SK-N-SH (cell line): ENCODE measurements around the gene ZBTB38. TPM values are rescaled to one million over a fixed set of nuclear protein-coding genes. Genes with fewer than 3 reads are reported as not detected.
A peak's percentile ranks its signal among the peaks of the same experiment; 100 is the strongest.

Experiments used
- CTCF ChIA-PET: fragments of 300-600, 350-600 bp; formaldehyde crosslinking; extraction: SDS; loops from one replicate; lab custom pipeline; 2021; lab: Yijun Ruan, JAX
- POLR2A ChIA-PET: fragments of 350-600 bp; sonication (Branson Sonifier 250); formaldehyde crosslinking; extraction: SDS; loops from one replicate; lab custom pipeline; 2020; ENCODE audit warnings: antibody characterized with exemption, inconsistent platforms; lab: Yijun Ruan, JAX
- DNase-seq: peaks from one replicate; pipeline ENCODE4 v3.0.0; 2012
- H2AFZ ChIP-seq: fragments of 200-600 bp; sonication (generic); 2 replicates; pipeline ENCODE4 v1.8.1; 2016; ENCODE audit warnings: antibody characterized with exemption, mild to moderate bottlenecking, low read depth
- H3F3A ChIP-seq: fragments of 200-600 bp; sonication (generic); replicated peaks from 2 replicates; pipeline ENCODE3; 2016; ENCODE audit warnings: antibody characterized with exemption, mild to moderate bottlenecking; ENCODE audit not compliant: insufficient read depth
- H3K27ac ChIP-seq, 2 experiments: fragments of 200-500 bp in 1 of 2; fragments of 200-600 bp in 1 of 2; sonication (Bioruptor generic) in 1 of 2; sonication (generic), shearing (Covaris generic) in 1 of 2; 2 replicates each; pipeline versions ENCODE4 v1.5.1 to v1.6.1; 2014 to 2016; ENCODE audit warnings: low read depth in 2 of 2, inconsistent platforms in 1 of 2, low read length in 1 of 2, mild to moderate bottlenecking in 1 of 2, mixed read lengths in 1 of 2
- H3K27me3 ChIP-seq: fragments of 200-600 bp; sonication (generic), shearing (Covaris generic); 2 replicates; pipeline ENCODE4 v1.6.1; 2016; ENCODE audit warnings: mixed run types; ENCODE audit not compliant: insufficient read depth
- H3K36me3 ChIP-seq, 2 experiments: fragments of 200-500 bp in 1 of 2; fragments of 200-600 bp in 1 of 2; sonication (Bioruptor generic) in 1 of 2; sonication (generic) in 1 of 2; replicated peaks in 1 of 2; 2 replicates each; pipeline versions ENCODE3 to v1.5.1; 2014 to 2016; ENCODE audit warnings: low read length in 1 of 2, mild to moderate bottlenecking in 1 of 2; ENCODE audit not compliant: insufficient read depth in 2 of 2, control insufficient read depth in 1 of 2
- H3K4me1 ChIP-seq, 2 experiments: fragments of 200-500 bp in 1 of 2; fragments of 200-600 bp in 1 of 2; sonication (Bioruptor generic) in 1 of 2; sonication (generic), shearing (Covaris generic) in 1 of 2; 2 replicates each; pipeline versions ENCODE4 v1.5.1 to v1.6.1; 2014 to 2016; ENCODE audit warnings: low read depth in 1 of 2, low read length in 1 of 2, mixed run types in 1 of 2; ENCODE audit not compliant: insufficient read depth in 2 of 2, control insufficient read depth in 1 of 2
- H3K4me2 ChIP-seq: fragments of 200-600 bp; sonication (generic), shearing (Covaris generic); 2 replicates; pipeline ENCODE4 v1.6.1; 2017; ENCODE audit warnings: mixed run types
- H3K4me3 ChIP-seq, 2 experiments: fragments of 200-500 bp in 1 of 2; fragments of 200-600 bp in 1 of 2; sonication (Bioruptor generic) in 1 of 2; sonication (generic), shearing (Covaris generic) in 1 of 2; 2 replicates each; pipeline versions ENCODE4 v1.5.1 to v1.8.1; 2014 to 2016; ENCODE audit warnings: low read depth in 2 of 2, inconsistent platforms in 1 of 2, low read length in 1 of 2, mild to moderate bottlenecking in 1 of 2, mixed read lengths in 1 of 2, moderate library complexity in 1 of 2
- H3K79me2 ChIP-seq: fragments of 200-600 bp; sonication (generic); 2 replicates; pipeline ENCODE4 v1.8.1; 2017; ENCODE audit warnings: mild to moderate bottlenecking; ENCODE audit not compliant: insufficient read depth
- H3K9ac ChIP-seq: fragments of 200-600 bp; sonication (generic); 2 replicates; pipeline ENCODE4 v1.6.1; 2017; ENCODE audit warnings: mixed run types
- H3K9me2 ChIP-seq: fragments of 200-600 bp; sonication (generic); 2 replicates; pipeline ENCODE4 v1.6.1; 2017; ENCODE audit warnings: mixed run types
- H3K9me3 ChIP-seq: fragments of 200-600 bp; sonication (generic); 2 replicates; pipeline ENCODE4 v1.6.1; 2017; ENCODE audit warnings: mixed run types, mild to moderate bottlenecking, moderate library complexity
- H4K20me1 ChIP-seq: fragments of 200-600 bp; sonication (generic); 2 replicates; pipeline ENCODE4 v1.6.1; 2017; ENCODE audit warnings: mild to moderate bottlenecking, mixed run types; ENCODE audit not compliant: insufficient read depth
- CHD2 ChIP-seq: fragments of 150-350 bp; IDR thresholded peaks from 2 replicates; pipeline ENCODE4 v1.6.1; 2018; ENCODE audit warnings: low read length; ENCODE audit not compliant: partially characterized antibody
- FOXJ3 ChIP-seq: sonication (generic); formaldehyde crosslinking; IDR thresholded peaks from 2 replicates; pipeline ENCODE4 v1.5.1; 2020; ENCODE audit warnings: mild to moderate bottlenecking, missing genetic modification reagents
- FOXM1 ChIP-seq: IDR thresholded peaks from 2 replicates; pipeline ENCODE4 v1.4.0; 2012; ENCODE audit warnings: low read depth, mild to moderate bottlenecking
- GATA2 ChIP-seq: sonication (generic); formaldehyde crosslinking; IDR thresholded peaks from 2 replicates; pipeline ENCODE4 v1.5.0; 2020; ENCODE audit warnings: mild to moderate bottlenecking, missing genetic modification reagents
- IRF3 ChIP-seq: fragments of 150-350 bp; IDR thresholded peaks from 2 replicates; pipeline ENCODE4 v1.6.1; 2016; ENCODE audit warnings: mild to moderate bottlenecking, low read depth, low read length
- JUND ChIP-seq: IDR thresholded peaks from 2 replicates; pipeline ENCODE4 v1.4.0; 2012
- MEF2A ChIP-seq: IDR thresholded peaks from 2 replicates; pipeline ENCODE4 v1.4.0; 2012; ENCODE audit warnings: low read depth, borderline replicate concordance
- NFIC ChIP-seq: IDR thresholded peaks from 2 replicates; pipeline ENCODE4 v1.4.0; 2012; ENCODE audit warnings: borderline replicate concordance
- RAD21 ChIP-seq: IDR thresholded peaks from 2 replicates; pipeline ENCODE4 v1.6.1; 2012; ENCODE audit warnings: mild to moderate bottlenecking, low read length
- REST ChIP-seq: IDR thresholded peaks from 2 replicates; pipeline ENCODE4 v1.6.1; 2012; ENCODE audit warnings: mild to moderate bottlenecking, low read depth, low read length, moderate library complexity
- SMC3 ChIP-seq: IDR thresholded peaks from 2 replicates; pipeline ENCODE4 v1.6.1; 2012; ENCODE audit warnings: low read depth, low read length, improper control_type of control experiment
- USF2 ChIP-seq: fragments of 150-350 bp; IDR thresholded peaks from 2 replicates; pipeline ENCODE4 v1.6.1; 2017; ENCODE audit warnings: antibody characterized with exemption, low read length, low read depth, borderline replicate concordance
- YY1 ChIP-seq: IDR thresholded peaks from 2 replicates; pipeline ENCODE4 v1.4.0; 2012; ENCODE audit warnings: low read depth, mild to moderate bottlenecking
- ZBTB33 ChIP-seq: IDR thresholded peaks from 2 replicates; pipeline ENCODE4 v1.4.0; 2012; ENCODE audit warnings: low read depth, borderline replicate concordance
- WGBS: methylation state at CpG from one replicate; pipeline ENCODE4 v1.1.6; 2017; ENCODE audit warnings: low lambda C conversion rate; 5-methylcytosine and 5-hydroxymethylcytosine counted together
- polyA plus RNA-seq, 3 experiments: library from polyadenylated mRNA; depleted of rRNA; stranded (reverse); fragments of >200 nt; gene quantifications; 2 replicates each; pipeline ENCODE4 v1.2.3, GENCODE V29; 2012

ZBTB38 gene
- polyA plus RNA-seq, 1 of the 3 experiments (the other 2 are of a cell fraction), result 10.1 TPM

- Histone ChIP-seq H3K9me3 (no peaks in the 10 kb centered on the region), H3K27ac (no peak overlapping the region), H3K27me3 (no peaks in the 10 kb centered on the region), H3K9ac (no peak overlapping the region), H4K20me1 (no peaks in the 10 kb centered on the region), H3K4me1 (no peaks in the 10 kb centered on the region), H3F3A (no peaks in the 10 kb centered on the region), H3K9me2 (no peaks in the 10 kb centered on the region), H3K36me3 (no peaks in the 10 kb centered on the region), H2AFZ (no peak overlapping the region), H3K79me2 (no peaks in the 10 kb centered on the region), H3K4me2 (no peak overlapping the region), H3K4me3 (no peak overlapping the region)
- ChIA-PET CTCF (interaction anchor here (1.0 to 2.8 kb wide), 3 partner anchors 12 to 321 kb away, joined by 4 to 19 read pairs (median 5); no protein-coding TSS in a partner anchor), POLR2A (no interaction called here)
- no peak for TF ChIP-seq FOXJ3
- no peak for TF ChIP-seq YY1
- no peak for TF ChIP-seq SMC3
- TF ChIP-seq ZBTB33, result no peak
- TF ChIP-seq RAD21, result no peak
- TF ChIP-seq GATA2 (CRISPR knock-in tag), result no peak
- no peak for TF ChIP-seq NFIC
- no peak for TF ChIP-seq MEF2A
- TF ChIP-seq JUND, result no peak
- no peak for TF ChIP-seq FOXM1
- no peak for TF ChIP-seq IRF3
- no peak for TF ChIP-seq USF2
- DNase-seq, result no peak
- WGBS, result 64% methylated on average over 4 of the region's 4 CpGs
Measured at GRCh38 chr3:141323936-141324704, 44.2 kb upstream of the ZBTB38 start.

- no peaks in the 10 kb centered on the region for H3K9me3 ChIP-seq
- DNase-seq, result no peak
- no peaks in the 10 kb centered on the region for H3K27me3 ChIP-seq
- TF ChIP-seq JUND (no peak), ZBTB33 (no peak), REST (no peak), CHD2 (no peak)
- TF ChIP-seq, all 33 proteins: peak for 0
- H3F3A ChIP-seq, result peaks cover 3% of the 10 kb centered on the region
- no peak overlapping the region for H3K4me2 ChIP-seq
- H3K36me3 ChIP-seq, result no peaks in the 10 kb centered on the region
- H4K20me1 ChIP-seq, result no peaks in the 10 kb centered on the region
- ChIA-PET POLR2A (no interaction called here), CTCF (interaction anchor here (4.2 kb wide), 1 partner anchor 14 kb away, joined by 17 read pairs; no protein-coding TSS in a partner anchor)
- peak overlapping the region; percentile 11; the same call in 1 of the 2 replicates for H2AFZ ChIP-seq
- H3K79me2 ChIP-seq, result no peaks in the 10 kb centered on the region
- H3K9me2 ChIP-seq, result no peaks in the 10 kb centered on the region
- no peak overlapping the region for H3K4me3 ChIP-seq
- H3K4me1 ChIP-seq, result peaks cover 3 to 5% of the 10 kb centered on the region in 2 experiments; a peak in 3 of 4 replicates
- no peak overlapping the region for H3K9ac ChIP-seq
- no peak overlapping the region for H3K27ac ChIP-seq
Measured at GRCh38 chr3:141326123-141326522, 42.2 kb upstream of the ZBTB38 start.
